GM18907 (cell line): Measurements from ENCODE around the gene S100B.

Experiments
- ATAC-seq: cut with Tn5 transposase; IDR thresholded peaks from one replicate; pipeline ENCODE4 v1.9.1; 2021; ENCODE audit warnings: mild to moderate bottlenecking, moderate library complexity; ENCODE audit not compliant: unreplicated experiment

The S100B gene

DNA sequence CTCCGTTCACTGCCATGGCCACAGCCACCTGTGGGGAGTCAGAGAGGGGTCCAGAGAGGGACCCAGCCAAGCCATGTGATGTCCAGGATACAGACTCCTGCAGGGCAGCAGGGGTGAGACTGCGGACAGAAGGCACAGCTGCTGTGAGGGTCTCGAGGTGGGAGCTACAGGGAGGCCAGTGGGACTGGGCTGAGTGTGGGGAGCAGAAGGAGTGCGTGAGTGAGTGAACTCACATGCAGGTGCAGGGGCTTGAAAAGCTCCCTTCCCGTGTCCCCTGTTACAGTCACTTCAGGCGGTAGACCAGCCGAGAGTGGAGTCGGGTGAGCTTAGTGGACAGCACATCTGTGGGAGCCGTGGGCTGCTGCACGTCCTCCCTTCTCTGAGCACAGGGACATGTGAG is 42.4 kb downstream of the S100B start:
- ATAC-seq, result no peak

DNA sequence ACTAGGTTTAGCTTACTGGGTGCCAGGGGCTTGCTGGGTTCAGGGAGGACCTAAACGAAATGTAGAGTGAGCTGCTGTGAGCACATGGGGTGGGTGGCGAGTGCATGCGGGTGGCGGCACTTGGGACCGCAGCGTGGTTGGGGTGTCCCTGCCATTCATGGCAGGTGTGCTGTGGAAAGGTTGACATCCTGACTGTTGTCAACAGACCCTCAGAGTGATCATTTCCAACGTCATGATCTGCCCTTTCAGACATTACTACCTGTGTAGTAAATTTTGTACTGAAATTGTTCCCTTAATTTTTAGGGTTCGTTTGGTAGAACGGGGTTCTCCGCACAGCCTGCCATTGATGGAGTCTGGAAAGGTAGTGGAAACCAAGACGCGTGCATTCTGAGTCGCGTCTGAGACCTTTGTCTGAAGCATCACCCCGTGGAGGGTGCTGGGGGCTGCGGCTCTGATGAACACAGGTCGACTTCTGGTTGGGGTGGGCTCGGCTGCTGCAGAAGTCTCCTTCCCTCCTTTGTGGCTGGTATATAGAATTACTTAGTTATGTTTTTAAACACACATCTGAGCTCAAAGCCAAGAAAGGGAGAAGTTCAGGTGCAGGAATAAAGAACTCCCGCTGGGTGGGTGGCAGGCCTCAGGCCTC is 43.3 kb downstream of the S100B start:
- no peak for ATAC-seq

DNA sequence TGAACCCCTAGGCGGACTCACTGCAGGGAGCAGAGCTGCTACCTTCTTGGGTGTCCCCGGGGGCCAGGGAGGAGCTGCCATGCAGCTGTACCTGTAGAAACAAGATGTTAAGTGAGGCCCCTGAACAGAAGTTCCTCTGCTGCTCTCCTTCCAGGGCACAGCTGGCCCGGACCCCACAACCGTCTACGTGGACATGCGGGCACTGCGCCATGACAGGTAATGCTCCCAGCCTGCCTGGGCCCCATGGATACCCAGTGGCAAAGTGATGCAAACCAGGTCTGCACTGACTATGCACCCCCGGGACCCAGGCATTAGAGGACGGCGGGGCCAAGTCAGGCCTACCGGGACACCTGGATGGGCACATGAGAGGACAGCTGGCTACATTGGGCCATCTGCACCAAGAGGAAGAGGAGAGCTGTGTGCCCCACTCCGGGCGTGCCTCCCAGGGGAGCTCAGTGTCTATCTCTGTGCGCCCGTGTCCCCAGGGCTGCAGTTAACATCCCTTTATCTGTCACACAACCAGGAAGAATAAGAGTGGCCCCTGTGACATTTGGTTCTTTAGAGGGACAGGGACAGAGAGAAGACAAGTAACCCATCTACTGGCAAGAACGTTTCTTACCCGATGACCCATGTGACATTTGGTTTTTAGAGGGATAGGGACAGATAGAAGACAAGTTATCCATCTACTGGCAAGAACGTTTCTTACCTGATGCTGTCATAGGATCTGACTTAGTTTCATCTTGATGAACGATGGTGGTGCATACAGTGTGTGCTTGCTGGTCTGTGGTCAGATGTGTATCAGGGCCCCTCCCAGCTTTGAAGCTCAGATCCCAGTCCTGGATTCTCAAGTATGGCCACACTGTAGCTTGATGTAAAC is 44.1 kb downstream of the S100B start:
- ATAC-seq, result no peak

DNA sequence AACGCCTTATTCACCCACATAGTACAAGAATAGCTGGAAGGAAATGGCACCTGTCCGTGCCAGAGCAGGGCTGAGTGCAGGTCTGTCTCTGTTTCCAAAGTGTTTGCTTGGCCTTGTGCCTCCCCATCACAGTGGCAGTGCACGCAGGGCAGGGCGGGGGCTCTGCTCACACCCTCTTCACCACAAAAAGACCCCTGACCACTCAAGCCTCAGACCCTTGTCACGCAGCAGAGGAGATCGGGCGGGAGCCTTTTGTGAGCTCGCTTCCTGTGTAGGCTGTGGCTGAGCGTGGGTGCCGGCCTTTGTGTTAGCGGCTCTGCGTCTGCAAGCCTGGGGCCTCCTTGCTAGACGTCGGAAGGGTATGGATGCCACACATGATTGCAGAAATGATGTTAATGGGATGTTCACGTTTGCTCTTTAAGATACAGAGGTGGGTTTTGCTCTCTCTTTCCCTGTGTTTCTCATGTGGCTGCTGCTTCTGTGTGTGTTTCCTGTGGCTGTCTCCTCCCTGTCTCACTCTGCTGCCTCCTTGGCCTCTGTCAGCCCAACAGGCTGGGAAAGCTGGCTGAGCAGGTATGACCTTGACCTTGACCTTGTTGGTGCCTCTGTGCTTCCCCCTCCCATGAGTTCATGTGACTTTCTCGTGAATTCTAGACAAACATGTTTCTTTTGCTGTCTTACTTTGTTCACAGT is 45.4 kb downstream of the S100B start:
- ATAC-seq, result no peak

DNA sequence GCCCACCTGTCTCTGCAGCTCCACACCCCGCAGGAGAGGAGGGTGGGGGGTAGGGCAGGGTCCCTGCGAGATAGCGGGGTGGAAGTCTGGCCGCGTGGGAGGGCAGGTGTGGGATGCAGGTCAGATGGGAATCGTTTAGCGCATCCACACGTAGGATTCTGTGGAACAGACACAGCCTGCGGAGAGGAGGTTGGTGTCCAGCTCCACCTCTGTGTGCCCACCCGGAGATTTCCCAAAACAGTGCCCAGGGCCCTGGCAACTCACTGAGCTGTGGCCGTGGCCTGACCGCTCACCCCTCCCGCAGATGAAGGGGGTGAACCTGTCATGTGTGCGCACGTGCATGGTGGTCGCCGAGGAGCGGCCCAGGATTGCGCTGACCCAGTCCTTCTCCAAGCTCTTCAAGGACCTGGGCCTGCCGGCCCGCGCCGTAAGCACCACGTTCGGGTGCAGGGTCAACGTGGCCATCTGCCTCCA is 46.9 kb downstream of the S100B start:
- no peak for ATAC-seq

DNA sequence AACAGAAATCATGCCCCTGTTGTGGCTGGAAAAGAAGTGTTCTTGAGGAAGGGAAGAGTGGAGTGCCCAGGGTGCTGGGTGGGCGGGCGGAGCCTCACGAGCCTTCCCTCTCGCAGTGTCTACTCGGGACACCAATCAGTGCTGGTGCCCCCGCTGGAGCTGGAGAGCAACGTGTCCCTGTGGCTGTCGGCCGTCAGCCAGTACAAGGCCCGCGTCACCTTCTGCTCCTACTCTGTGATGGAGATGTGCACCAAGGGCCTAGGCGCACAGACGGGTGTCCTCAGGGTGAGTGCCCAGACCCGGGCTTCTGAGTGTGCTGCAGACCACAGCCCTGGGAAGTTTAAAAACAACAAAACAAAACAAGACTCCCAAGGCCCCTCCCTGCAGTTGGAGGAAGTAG is 47.4 kb downstream of the S100B start:
- no peak for ATAC-seq

DNA sequence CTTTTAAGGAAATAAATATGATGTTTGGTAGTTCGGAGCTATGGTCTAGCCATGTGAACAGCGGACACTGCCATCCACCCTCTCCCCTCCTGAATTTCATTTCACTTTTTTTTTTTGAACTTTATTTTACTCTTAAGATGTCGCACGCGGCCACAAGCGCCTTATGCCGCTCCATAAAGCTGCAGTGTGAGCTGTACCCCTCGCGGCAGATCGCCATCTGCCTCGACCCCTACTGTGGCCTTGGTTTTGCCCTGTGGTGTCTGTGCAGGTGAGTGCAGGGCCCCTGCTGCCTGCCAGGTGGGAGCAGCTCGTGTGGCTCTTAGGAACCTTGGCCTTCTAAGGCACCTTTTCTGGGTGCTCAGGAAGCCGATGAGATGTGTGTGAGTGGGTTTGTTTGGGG is 48.1 kb downstream of the S100B start:
- no peak for ATAC-seq

DNA sequence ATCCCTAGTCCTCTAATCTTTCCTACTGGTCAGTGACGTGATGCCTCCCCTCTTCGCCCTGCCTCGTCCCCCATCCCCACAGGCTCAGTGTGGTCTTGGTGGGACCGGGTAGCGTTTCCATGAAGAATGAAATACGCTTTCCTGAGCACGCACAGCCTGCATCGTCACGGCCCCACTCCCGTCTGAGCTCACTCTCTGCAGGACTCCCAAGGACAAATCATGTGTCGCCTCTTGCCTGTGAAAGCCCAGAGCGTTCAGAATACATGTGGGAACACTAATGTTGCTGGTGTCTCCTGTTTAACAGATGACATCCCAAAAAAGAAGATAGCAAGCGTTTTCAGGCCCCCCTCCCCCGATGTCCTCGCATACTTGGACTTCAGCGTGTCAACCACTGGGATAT is 49.2 kb downstream of the S100B start:
- ATAC-seq, result no peak

DNA sequence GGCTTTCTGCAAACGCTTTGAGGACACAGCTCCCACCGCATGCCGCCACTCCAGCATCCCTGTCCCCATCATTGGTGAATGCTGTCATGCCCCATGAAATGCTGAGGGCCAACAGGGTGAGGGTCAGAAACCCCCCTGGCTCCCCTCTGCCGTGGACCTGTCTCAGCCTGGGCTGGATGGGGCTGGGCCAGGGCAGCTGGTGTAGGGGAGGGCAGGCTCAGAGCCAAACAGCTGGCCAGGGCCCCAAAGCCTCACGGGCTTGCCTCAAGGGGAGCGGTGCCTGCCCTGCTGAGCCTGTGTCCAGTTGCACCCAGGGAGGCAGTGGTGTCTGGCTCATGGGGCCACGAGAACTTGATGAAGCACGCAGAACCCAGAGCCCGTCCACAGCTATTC is 49.7 kb downstream of the S100B start:
- ATAC-seq, result no peak

DNA sequence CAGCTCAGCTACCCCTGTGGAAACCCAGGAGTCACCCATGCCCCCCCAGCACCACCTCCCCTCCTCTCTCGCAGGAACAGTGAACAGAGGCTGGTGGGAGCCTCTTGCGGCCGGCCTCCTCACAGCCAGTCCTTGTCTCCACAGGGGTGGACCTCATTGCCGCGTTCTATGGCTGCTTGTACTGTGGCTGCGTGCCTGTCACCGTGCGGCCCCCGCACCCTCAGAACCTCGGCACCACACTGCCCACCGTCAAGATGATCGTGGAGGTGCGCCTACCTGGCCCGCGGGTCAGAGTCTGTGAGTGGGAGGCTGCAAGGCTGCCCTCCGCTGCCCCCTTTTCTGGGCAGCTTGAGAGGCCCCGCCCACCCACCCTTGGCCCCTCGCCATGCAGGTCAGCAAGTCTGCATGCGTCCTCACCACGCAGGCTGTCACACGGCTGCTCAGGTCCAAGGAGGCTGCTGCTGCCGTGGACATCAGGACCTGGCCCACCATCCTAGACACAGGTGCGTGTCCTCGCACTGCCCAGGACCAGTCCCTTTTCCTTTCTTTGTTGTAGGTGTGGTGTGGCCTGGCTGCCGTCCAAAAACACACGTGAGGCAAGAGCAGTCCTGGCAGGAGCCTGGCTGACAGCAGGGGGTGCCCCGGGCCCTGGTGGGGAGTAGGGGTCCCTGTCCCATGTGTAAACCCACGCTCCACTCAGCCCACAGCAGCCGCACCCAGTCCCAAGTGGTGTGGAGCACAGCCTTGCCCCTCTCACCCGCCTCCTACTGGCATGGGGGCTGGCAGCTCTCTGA is 50.3 kb downstream of the S100B start:
- no peak for ATAC-seq

DNA sequence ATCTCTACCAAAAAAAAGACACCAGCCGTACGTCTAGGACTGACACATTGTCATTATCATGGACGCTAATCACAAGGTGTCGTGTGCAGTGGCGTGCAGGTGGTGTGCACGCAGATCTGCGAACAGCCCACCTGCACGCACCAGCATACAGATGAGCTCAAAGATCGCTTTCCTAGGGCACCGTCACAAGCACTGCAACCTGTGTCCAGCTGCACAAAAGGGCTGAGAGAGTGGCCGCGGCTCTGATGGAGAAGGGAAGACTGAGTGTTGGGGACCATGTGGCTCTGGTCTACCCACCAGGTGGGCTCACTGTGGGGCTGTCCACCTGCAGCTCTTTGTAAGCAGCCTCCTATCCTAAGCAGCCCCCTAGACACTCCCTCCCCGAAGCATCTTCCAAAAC is 50.9 kb downstream of the S100B start:
- no peak for ATAC-seq

DNA sequence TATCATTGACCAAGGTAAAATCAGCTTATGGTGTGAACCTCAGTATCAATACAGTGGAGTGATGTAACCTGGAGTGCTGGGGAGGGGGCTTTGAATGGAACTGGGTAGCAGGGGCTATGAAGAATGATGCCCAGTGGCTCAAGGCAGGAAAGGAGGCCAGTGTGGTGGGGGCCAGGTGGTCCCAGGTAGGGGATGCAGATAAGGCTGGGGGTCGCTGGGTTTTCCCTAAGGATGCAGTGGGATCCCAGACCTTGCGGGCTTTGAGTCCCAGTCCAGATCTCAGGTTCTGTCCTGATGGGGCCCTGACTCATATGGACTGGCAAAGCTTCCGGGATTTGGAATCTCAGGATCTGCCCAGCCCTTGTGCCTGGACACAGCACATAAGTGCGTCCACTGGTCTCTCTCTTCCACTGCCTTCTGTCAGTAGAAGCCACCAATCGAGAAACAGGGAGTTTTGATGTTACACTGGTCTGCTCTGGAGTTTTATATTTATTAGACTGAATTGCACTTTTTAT is 52.0 kb downstream of the S100B start:
- no peak for ATAC-seq

DNA sequence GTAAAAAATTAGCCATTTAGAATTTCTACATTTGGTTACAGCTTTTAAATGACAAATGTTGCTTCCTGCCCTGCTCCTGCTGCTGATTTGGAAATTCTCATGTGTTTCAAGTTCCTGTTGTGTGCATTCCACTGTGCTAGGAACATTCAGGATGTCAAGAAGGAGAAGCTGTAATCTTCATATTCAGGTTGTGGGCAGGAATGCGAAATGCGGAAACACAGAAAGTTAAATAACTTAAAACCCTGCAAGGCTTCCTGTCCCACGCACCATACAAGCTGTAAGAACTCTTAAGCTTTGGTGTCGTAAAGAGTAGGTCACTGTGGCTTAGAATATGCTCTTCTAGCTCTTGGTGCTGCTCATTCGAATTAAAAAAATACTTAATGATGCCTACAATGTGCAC is 52.6 kb downstream of the S100B start:
- ATAC-seq, result no peak

DNA sequence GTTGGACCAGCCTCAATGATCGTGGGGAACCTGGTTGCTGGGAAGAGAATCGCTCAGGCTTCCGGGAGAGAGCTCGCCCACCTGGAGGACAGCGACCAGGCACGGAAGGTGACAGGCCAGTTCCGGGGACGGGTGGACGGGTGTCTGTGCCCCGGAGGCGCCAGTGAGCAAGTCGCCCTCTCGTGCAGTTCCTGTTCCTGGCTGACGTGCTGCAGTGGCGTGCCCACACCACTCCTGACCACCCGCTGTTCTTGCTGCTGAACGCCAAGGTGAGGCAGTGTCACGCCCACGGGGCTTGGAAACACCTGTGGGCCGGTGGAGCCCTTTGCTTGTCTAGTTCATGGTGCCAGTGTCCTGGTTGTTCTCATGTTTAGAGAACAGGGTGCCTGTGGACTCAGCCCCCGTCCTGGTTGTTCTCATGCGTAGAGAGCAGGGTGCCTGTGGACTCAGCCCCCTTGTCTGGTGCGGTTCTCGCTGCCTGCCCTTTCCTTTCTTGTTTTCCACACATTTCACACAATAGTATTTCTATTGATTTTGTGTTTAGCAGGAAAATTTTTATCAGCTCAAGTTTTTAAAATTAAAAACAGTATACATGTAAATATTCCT is 53.1 kb downstream of the S100B start:
- ATAC-seq, result no peak

DNA sequence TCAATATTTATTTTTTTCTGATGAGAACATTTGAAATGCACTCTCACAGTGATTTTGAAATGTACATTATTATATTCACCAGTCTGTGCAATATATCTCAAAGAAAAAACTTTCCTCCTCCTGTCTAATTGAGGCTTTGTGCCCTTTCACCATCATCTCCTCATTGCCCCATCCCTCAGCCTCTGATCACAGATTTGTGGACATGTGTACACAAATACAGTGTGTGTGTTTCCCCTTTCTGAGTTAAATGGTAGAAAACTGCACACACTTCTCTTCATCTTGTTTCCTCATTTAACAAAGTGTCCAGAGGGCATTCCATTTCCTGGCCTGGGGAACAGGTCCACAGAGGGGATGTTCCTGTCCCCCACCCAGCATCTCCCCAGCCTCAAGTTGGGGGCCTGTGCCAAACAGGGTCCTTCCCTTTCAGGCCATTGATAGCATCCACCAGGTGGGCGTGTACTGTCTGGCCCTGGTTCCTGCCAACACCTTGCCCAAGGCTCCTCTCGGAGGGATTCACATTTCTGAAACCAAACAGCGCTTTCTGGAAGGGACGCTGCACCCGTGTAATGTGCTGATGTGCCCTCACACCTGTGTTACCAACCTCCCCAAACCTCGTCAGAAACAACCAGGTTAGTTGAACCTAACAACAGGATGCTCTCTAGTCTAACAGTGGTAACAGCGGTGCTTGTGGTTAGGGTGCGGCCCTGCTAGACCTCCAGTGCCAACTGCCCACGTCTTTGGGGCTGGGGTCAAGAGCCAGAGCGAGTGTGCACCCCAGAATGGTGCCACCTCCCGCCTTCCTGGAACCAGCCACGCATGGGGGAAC is 54.6 kb downstream of the S100B start:
- ATAC-seq, result no peak

DNA sequence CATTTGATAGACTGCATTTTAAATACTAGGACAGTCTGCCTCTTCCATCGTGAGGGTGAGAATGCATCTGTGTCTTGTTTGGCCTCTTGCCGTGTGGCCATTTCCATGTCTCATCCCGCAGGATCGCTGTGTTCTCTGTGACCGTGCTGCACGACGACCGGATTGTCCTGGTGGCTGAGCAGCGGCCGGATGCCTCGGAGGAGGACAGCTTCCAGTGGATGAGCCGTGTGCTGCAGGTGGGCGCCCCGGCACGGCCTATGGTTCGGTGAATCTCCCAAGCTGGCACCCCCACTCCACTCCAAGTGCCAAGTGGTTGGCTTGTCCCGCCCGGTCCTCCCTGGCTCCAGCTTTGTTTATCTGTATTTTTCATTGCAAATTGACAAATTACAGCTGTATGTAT is 55.2 kb downstream of the S100B start:
- no peak for ATAC-seq
